Measurements from ENCODE around the gene SH3TC1.

The SH3TC1 gene

GRCh38 chr4:8210010-8210409 is 10.9 kb downstream of the SH3TC1 start:
- Histone ChIP-seq H3K79me2 (no peaks in the 10 kb centered on the region), H3K9me3 (ENCODE audit: control insufficient read depth, low read length) (no peaks in the 10 kb centered on the region), H3K4me2 (ENCODE audit: low read length) (no peak overlapping the region), H3K27ac (no peak overlapping the region), H3K4me3 (ENCODE audit: low read depth, low read length) (no peak overlapping the region), H2AFZ (no peak overlapping the region), H3K9ac (no peak overlapping the region), H3K36me3 (ENCODE audit: control insufficient read depth, insufficient read depth, low read length) (no peaks in the 10 kb centered on the region), H3K27me3 (ENCODE audit: control insufficient read depth, insufficient read depth, low read length) (no peaks in the 10 kb centered on the region), H3K4me1 (no peaks in the 10 kb centered on the region)
- TF ChIP-seq CTCF (IDR thresholded peaks at IDR 0.05) = no peak

GRCh38 chr4:8210616-8211015 is 11.5 kb downstream of the SH3TC1 start:
- no peaks in the 10 kb centered on the region for H3K36me3 ChIP-seq (ENCODE audit: control insufficient read depth, insufficient read depth, low read length)
- no peak for TF ChIP-seq CTCF (IDR thresholded peaks at IDR 0.05)
- no peak overlapping the region for H3K27ac ChIP-seq

GRCh38 chr4:8211251-8211650 is 12.2 kb downstream of the SH3TC1 start:
- no peaks in the 10 kb centered on the region for H3K79me2 ChIP-seq
- no peaks in the 10 kb centered on the region for H3K9me3 ChIP-seq (ENCODE audit: control insufficient read depth, low read length)
- H3K36me3 ChIP-seq (ENCODE audit: control insufficient read depth, insufficient read depth, low read length) = no peaks in the 10 kb centered on the region
- no peak overlapping the region for H3K4me3 ChIP-seq (ENCODE audit: low read depth, low read length)
- no peak overlapping the region for H2AFZ ChIP-seq
- no peak overlapping the region for H3K4me2 ChIP-seq (ENCODE audit: low read length)
- no peaks in the 10 kb centered on the region for H3K27me3 ChIP-seq (ENCODE audit: control insufficient read depth, insufficient read depth, low read length)
- no peak overlapping the region for H3K27ac ChIP-seq
- H3K4me1 ChIP-seq = peaks cover 3% of the 10 kb centered on the region
- no peak for TF ChIP-seq CTCF (IDR thresholded peaks at IDR 0.05)
- no peak overlapping the region for H3K9ac ChIP-seq

More at GRCh38 chr4:8210616-8211015, 11.5 kb downstream of the SH3TC1 start:
- no peaks in the 10 kb centered on the region for H3K9me3 ChIP-seq (ENCODE audit: control insufficient read depth, low read length)
- H3K4me1 ChIP-seq = peaks cover 3% of the 10 kb centered on the region
- no peak overlapping the region for H3K4me3 ChIP-seq (ENCODE audit: low read depth, low read length)
- no peaks in the 10 kb centered on the region for H3K27me3 ChIP-seq (ENCODE audit: control insufficient read depth, insufficient read depth, low read length)
- H3K4me2 ChIP-seq (ENCODE audit: low read length) = no peak overlapping the region
- H2AFZ ChIP-seq = no peak overlapping the region
- H3K9ac ChIP-seq = no peak overlapping the region
- H3K79me2 ChIP-seq = no peaks in the 10 kb centered on the region

- Histone ChIP-seq H3K9ac (no peak overlapping the region), H3K79me2 (no peaks in the 10 kb centered on the region), H3K4me3 (ENCODE audit: low read depth, low read length) (no peak overlapping the region), H3K27me3 (ENCODE audit: control insufficient read depth, insufficient read depth, low read length) (no peaks in the 10 kb centered on the region), H3K36me3 (ENCODE audit: control insufficient read depth, insufficient read depth, low read length) (no peaks in the 10 kb centered on the region), H3K27ac (no peak overlapping the region), H3K4me1 (peaks cover 3% of the 10 kb centered on the region), H2AFZ (no peak overlapping the region), H3K4me2 (ENCODE audit: low read length) (no peak overlapping the region), H3K9me3 (ENCODE audit: control insufficient read depth, low read length) (no peaks in the 10 kb centered on the region)
- TF ChIP-seq CTCF (IDR thresholded peaks at IDR 0.05) = no peak
Measured at GRCh38 chr4:8211737-8212581, 12.9 kb downstream of the SH3TC1 start.

- TF ChIP-seq CTCF (IDR thresholded peaks at IDR 0.05) = no peak
- Histone ChIP-seq H3K9ac (no peak overlapping the region), H3K27me3 (ENCODE audit: control insufficient read depth, insufficient read depth, low read length) (no peaks in the 10 kb centered on the region), H3K4me3 (ENCODE audit: low read depth, low read length) (no peak overlapping the region), H3K36me3 (ENCODE audit: control insufficient read depth, insufficient read depth, low read length) (no peaks in the 10 kb centered on the region), H3K9me3 (ENCODE audit: control insufficient read depth, low read length) (no peaks in the 10 kb centered on the region), H3K4me2 (ENCODE audit: low read length) (no peak overlapping the region), H2AFZ (no peak overlapping the region), H3K79me2 (no peaks in the 10 kb centered on the region), H3K27ac (no peak overlapping the region), H3K4me1 (peaks cover 3% of the 10 kb centered on the region)
Measured at GRCh38 chr4:8212622-8213021, 13.5 kb downstream of the SH3TC1 start.
